HG02884 (cell line): ENCODE results near the gene ACER3.
"Not testable (repeated sequence)": the region's sequence is repeated elsewhere in the genome, so short reads cannot be mapped to it uniquely, and the experiment has no call there.

Source experiments
- ATAC-seq: cut with Tn5 transposase; IDR thresholded peaks from one replicate; pipeline ENCODE4 v1.9.1; 2021; ENCODE audit warnings: mild to moderate bottlenecking, moderate library complexity; ENCODE audit not compliant: unreplicated experiment

The ACER3 gene

DNA sequence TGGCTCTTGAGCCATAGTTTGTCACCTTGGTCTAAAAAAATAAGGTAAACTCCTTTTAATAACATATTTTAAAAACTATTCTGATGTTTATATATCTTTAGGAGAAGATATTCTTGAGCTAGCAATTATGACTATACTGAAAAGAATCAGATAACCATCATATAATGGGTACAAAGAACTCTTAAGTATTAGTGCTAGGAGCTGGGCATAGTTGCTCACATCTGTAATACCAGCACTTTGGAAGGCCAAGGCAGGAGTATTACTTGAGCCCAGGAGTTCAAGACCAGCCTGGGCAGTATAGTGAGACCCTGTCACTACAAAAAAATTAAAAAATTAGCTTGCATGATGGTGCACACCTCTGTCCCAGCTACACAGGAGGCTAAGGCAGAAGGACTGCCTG, 119.5 kb downstream of the ACER3 start:
- no peak for ATAC-seq

DNA sequence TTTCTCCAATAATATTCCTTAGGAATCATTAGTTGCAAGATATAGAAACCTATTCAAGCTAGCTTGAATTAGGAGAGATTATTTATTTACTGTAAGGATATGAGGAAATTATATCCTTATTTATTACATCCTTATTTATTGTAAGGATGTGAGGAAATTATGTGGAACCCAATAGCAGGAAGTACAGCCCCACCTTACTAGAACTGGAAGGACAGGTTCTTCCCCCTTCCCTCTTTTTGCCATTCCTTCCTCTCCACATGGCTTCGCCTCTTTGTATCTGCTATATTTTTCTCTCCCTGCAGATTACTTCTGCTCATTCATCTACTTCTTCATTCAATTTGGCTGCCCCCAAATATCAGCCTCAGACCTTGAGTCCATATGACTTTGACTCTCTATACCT, 124.0 kb downstream of the ACER3 start:
- no peak for ATAC-seq

DNA sequence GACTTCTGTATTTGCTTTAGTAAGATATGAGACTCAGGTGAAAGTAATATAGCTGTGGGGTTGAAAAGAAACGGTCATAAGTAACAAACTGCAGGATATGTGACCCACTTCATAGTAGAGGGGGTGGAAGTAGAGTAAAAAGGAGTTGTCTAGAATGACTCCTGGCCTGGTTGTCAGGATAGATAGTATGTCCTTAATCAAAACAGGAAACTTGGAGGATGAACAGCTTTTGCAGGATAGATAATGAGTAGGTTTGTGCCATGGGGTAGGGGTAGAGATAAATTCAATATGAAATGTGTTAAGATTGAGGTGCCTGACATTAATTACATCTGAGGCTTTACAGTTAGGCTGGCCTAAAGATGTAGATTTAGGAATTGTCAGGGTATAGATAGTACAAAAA, 126.5 kb downstream of the ACER3 start:
- no peak for ATAC-seq

DNA sequence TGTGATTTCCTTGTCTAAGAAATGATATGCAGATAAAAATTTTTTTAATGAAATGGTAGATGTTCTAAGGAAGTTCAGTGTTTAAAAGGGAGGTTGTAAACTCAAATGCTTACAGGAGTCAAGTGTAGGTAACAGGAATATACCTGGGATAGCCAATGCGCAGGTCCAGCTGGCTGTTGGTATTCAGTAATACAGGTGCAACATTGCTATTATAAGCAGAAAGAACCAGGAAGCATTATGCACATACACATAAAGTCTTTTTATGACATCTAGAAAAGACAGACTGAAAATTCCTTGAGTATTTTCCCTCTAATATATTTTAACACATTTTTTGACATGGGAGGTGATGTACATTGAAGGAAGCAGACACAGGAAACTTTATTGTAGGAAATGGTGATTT, 129.9 kb downstream of the ACER3 start:
- ATAC-seq, result no peak

DNA sequence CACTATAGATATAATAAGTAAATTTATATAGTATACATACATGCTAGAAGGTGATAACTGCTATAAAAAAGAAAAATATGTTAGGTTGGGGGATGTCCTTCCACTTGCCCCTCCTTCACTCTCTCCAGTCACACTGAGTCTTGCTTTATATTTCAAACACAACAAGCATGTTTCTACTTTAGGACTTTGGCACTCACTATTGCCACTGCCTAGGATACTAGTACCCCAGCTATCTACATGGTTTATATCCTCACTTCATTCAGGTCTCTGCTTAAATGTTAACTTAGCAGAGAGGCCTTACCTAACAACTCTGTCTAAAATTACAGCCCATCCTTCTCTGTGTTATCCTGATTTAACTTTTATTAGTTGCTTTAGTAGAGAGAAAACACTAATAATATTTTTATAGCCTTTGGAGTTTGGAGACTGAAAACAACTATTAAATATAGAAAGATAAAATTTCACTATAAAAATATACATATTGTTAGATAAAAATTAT, 134.4 kb downstream of the ACER3 start:
- no peak for ATAC-seq

DNA sequence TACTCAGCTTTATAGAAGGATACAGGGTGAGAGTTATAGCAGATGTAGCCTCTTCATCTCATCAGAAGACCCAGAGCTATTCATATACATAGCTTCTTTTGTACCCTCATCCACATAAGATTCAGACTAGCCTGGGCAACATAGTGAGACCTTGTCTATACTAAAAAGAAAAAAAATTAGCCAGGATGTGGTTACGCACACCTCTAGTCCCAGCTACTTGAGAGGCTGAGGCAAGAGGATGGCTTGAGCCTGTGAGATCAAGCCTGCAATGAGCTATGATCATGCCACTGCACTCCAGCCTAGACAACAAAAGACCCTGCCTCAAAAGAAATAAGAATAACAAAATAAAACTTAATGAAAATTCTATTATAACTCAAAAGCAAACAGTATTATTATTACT, 136.8 kb downstream of the ACER3 start:
- no peak for ATAC-seq

DNA sequence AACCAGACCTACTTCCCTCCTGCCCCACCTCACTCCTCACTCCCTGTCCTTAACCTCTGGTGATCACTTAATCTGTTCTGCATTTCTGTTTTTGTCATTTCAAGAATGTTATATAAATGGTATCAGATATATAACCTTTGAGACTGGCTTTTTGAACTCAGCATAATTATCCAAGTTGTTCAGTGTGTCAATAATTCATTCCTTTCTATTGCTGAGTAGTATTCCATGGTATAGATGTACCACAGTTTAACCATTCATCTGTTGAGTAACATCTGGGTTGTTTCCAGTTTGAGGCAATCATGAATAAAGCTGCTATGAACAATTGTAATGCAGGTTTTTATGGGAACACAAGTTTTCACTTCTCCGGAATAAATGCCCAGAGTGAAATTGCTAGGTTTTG, 138.9 kb downstream of the ACER3 start:
- no peak for ATAC-seq

DNA sequence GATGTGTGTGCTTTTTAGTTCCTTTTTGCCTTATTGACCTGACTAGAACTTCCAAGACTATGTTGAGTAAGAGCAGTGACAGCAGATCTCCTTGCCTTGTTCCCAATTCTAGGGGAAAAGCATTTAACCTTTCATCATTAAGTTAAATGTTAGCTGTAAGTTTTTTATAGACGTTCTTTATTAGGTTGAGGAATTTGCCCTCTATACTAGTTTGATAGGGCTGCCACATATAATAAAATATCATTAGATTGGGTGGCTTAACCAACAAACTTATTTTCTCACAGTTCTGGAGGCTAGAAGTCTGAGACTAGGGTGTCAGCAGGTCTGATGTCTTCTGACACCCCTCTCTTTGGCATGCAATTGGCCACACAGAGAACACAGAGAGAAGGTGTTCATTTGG, 140.9 kb downstream of the ACER3 start:
- ATAC-seq, result no peak

DNA sequence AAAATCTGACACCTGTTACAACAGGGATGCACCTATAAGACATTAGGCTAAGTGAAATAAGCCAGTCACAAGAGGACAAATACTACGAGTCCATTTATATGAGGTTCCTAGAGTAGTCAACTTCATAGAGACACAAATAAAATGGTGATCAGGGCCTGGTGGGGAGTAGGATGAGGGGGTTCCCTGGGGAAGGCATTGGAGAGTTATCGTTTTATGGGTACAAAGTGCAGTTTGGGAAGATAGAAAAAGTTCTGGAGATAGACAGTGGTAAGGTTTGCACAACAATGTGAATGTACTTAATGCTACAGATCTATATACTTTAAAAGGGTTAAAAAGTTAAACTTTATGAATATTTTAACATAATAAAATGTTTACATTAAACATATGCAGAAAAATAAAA, 142.1 kb downstream of the ACER3 start:
- no peak for ATAC-seq

DNA sequence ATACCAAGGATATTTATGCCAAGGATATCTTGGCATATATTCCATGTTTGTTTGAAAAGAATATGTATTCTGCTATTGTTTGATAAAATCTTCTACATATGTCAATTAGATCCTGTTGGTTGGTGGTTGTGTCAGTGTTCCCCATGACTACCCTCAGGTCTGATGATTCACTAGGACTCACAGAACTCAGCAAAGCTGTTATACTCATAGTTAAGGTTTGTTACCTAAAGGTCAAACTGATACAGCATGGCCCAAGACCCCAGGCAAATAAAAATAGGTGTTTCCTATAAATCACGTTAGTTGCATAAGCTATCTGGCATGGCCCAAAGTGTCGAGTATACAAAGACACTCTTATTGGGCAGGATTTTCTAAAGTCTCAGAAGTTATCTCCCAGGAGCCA, 143.2 kb downstream of the ACER3 start:
- no peak for ATAC-seq

DNA sequence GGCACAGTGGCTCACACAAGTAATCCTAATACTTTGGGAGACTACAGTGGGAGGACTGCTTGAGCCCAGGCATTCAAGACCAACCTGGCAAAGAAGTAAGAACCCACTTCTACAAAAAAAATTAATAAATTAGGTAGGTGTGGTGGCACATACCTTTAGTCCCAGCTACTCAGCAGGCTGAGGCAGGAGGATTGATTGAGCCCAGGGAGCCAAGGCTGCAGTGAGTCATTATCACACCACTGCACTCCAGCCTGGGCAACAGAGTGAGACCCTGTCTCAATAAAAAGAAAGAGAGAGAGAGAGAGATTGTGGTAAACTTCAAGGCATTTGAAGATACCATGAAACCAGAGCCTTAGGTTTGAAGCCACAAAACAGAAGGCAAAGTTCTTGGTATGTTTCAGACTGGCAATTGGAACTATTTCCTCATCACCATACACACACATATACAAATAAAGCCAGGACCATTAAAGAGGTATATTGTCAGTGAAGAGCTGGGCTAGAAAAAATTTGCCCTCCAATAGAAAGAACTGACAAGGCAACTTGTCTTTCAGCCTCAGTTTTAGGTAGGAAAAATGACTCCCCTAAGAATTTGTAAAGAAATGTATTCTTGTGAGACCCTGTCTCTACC, 148.9 kb downstream of the ACER3 start:
- ATAC-seq, result no peak

DNA sequence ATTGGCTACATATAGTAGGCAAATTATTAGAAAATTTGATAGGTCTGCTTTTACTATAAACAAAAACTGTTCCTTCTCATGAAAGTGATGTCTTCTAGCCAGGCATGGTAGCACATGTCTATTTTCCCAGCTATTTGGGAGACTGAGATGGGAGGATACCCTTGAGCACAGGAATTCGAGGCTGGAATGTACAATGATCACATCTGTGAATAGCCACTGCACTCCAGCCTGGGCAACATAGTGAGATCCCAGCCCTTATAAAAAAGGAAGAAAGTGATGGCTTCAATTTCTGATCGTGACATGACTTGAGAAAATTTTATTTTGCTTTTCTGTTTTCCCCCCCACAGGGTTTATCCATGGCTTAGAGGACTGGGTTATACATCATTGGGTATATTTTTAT, 154.0 kb downstream of the ACER3 start:
- no peak for ATAC-seq

DNA sequence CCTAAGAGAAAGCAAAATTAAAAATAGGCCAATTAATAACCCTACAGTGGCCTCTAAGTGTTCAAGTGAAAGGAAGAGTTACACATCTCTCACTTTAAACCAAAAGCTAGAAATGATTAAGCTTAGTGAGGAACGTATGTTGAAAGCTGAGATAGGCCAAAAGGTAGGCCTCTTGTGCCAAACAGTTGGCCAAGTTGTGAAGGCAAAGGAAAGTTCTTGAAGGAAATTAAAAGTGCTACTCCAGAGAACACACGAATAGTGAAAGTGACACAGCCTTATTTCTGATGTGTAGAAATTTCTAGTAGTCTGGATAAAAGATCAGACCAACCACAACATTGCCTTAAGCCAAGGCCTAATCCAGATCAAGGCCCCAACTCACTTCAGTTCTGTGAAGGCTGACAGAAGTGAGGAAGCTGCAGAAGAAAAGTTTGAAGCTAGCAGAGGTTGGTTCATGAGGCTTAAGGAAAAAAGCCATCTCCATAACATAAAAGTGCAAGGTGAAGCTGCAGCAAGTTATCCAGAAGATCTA, 157.7 kb downstream of the ACER3 start:
- ATAC-seq, result not testable (repeated sequence)

DNA sequence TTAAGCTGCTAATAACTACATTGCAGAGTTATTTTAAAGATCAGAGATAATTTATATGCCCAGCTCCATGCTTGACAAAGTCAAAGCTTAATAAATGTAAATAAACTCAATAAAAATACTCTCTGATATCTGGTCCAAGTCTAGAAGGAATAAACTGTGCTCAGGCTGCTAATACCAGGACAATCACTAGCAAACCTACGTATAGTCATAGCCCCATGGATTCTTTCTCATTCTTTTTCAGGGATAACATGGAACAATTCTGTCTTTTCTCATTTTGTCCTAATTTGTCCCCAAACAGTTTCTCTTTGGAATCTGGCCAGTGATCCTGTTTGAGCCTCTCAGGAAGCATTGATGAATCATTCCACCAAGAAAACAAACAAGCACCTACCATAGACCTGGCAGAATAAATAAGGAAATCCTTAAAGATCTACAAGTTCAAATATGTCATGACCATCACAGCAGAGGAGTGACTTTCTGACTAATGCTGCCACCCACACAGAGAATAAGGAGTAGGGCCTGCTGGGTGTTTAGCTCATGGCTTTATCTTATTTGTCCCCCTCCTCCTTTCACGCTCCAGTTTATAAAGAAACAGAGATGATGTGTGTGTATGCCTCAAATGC, 159.4 kb downstream of the ACER3 start:
- no peak for ATAC-seq

DNA sequence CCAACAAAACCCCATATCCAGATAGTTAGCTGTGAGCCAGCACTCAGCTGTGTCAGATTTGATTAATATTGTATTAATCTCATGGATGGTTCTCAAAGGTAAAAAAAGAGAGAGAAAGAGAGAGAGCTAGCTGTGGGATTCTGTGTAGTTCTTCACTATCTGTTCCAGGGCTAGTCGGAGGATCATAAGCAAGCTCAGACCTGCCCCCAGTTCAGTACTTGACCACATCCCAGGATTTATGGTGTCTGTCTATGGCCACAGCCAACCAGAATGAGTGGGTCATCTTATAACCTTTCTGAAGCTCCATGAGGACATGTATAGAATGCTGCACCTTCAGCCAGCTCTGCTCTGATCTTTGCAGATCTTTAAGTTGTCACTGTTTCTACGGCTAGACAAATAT, 160.0 kb downstream of the ACER3 start:
- no peak for ATAC-seq

DNA sequence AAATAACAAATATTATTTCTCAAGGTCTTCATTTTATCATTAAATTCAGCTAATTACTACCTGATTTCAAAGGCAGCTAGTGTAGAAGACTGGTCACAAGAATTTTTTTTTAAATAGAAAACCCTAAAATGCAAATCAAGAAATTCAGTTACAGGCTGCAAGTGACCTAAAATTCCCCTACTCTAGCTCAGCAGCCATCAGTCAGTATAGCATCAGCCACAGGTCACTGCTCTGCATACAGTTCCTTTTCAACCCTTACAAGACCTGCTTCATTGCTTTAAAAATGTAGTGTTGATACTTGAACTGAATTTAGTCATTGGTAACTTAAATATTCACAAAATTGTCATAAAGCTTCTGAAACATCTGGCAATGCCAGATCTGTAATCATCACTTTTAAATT, 164.0 kb downstream of the ACER3 start:
- no peak for ATAC-seq

DNA sequence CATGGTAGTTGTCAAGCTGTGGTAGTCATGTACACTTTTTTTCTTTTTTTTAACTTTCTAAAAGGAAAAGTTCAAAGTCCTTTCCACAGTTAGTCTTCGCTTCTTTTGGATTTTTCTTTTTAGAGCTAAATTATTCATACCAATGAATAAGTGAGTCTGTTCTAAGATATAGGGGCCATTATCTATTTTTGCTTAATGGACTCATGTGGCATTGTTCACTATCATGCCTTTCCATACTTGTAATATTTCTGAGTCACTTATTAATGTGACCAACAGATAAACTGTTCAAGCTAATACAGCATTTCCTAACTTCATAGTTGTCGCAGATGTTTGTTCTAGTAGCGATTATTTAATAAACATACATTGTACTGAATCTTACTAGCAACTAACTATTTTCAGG, 165.5 kb downstream of the ACER3 start:
- ATAC-seq, result no peak

DNA sequence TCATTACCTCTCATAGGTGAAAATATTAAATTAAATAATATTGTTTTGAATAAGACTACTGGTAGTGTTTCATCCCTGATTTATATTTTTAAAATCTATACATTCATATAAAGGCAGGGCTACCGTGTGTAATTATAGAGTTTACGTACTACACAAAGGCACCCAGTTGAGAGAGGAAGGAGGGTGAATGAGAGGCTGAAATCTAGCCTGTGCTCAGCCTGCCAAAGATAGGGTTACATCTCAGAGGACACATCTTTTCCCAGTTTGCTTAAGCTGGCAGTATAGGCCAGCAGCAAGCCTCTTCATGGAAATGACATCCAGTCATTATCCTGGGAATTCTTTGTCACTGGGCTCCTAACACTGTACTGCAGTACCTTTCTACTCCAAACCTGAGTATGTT, 166.0 kb downstream of the ACER3 start:
- ATAC-seq, result no peak

DNA sequence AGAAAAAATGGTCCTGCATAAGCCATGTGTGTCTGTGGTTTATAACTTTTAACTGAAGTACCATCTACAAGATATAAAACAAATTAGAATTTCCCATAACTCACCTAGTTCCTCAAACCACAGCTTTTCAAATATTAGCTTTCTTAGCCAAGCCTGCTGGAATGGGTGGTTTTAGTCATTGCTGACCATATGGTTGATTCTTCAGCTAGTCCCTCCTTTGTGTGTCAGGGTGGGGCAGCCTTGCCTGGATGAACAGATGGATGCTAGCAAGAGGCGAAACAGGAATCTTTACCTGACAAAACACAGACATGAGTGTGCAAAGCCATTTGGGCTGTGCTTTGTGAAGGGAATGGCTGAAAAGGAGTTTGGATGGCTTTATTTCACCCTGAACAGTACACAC, 166.6 kb downstream of the ACER3 start:
- ATAC-seq, result no peak

DNA sequence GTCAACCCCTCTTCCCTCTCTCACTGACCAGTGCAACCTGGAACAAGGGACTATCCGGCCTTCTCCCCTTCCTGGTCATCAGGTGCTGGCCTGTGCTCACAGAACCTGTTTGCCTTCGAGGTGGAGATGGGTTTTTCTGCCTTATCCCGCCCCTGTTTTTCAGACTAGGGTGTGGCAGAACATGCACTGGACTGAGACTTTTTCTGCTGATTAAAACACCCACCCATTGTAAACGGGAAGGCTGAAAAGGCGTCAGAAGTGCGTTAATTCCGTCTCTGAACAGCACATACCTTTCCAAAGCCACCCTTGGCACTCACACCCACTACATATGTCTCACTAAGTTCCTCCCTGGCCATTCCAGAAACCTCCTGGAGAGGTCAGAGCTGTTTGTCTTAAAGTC, 169.1 kb downstream of the ACER3 start:
- ATAC-seq, result no peak

DNA sequence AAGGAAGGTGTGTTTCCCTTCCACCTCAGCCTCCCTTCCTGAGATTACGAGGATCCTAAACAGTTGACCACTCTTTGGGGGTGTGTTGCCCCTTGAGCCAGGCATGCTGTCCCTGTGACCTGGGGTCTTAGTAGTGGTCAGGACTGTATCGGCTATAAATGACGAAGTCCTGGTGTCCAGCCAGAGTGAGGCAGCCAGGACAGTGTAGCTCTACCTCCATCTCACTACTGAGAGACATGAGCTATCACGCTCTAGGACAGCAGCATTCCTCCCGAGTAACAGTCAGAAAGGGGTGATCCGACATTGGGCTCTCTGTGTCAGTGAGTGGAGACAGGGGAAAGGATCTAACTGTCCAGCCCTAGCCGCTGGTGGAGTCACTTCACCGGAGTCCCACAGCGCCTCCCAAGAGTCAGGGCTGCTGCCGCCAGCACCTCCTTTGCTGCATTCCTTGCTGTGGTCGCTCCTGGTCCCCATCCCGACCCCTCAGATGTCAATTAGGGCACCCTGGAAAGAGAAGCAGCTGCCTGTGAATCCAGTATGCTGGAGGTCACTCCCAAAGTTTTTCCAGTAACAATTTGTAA, 170.2 kb downstream of the ACER3 start:
- ATAC-seq, result no peak

DNA sequence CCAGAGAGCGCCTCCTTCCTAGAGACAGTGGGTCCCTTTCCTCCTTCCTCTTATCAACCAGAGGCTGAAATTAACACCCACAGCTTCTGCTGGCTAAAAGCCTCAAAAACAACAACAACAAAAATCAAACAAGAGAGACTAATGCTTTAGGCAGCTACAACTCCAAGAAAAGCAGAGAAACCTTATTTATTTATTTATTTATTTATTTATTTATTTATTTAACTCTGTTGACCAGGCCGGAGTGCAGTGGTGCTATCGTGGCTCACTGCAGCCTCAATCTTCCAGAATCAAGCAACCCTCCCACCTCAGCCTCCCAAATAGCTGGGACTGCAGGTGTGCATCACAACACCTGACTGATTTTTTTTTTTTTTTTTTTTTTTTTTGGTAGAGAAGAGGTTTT, 170.9 kb downstream of the ACER3 start:
- no peak for ATAC-seq
